T-helper 1 cell treated with Interleukin-12 subunit alpha and Interleukin-12 subunit beta and Interleukin-4 antibody, amounts not matched to agents 30 μg/mL and 1 μg/mL, for 36 hours (primary cell): ENCODE measurements around the gene SELENOP.

Experiments used
- H3K27ac Mint-ChIP-seq: one replicate; pipeline ENCODE4 v1.8.0; 2021; ENCODE audit warnings: mild to moderate bottlenecking, mixed read lengths
- H3K27me3 Mint-ChIP-seq: one replicate; pipeline ENCODE4 v1.8.0; 2021; ENCODE audit warnings: low read depth, mixed read lengths
- H3K36me3 Mint-ChIP-seq: one replicate; pipeline ENCODE4 v1.8.0; 2021; ENCODE audit warnings: low read depth, mixed read lengths
- H3K4me1 Mint-ChIP-seq: one replicate; pipeline ENCODE4 v1.8.0; 2021; ENCODE audit warnings: low read depth, mixed read lengths
- H3K4me3 Mint-ChIP-seq: one replicate; pipeline ENCODE4 v1.8.0; 2021; ENCODE audit warnings: mild to moderate bottlenecking, moderate library complexity, mixed read lengths
- H3K9me3 Mint-ChIP-seq: one replicate; pipeline ENCODE4 v1.8.0; 2021; ENCODE audit warnings: mixed read lengths

SELENOP gene

DNA sequence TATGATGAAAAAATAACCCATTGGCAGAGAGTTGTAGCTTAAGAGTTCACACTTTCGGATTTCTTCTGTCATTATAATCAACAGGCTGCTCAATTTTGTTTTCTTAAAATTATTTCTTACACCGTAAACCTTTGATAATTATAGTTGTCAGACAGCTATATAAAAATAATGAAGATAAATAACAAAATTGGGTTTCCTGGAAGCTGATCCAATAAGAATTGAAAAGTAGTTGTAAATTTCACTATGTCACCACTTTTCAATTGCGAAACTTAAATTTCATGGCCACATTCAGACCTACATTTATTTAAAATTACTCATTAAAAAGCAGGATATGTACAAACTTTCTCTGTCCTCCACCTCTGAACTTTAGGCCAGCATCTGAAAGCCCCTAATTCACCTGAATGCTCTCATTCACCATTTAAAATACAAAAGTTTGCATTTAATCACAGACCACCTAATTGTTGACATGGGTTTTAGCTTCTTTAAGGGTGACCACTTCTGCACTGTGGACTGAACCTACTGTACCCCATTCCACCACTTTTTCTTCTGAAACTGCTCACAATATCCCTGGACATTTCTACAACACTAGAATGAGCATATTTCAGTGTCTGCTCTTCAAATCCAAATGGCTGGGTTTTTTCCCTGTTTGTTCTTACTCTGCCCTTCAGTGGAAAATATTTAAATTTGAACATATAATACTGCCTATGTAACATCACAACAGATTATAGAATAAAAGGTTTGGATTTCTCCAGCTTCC is 680 bp downstream of the SELENOP start:
- H3K27me3 Mint-ChIP-seq = no peaks in the 10 kb centered on the region
- no peak overlapping the region for H3K27ac Mint-ChIP-seq
- no peaks in the 10 kb centered on the region for H3K9me3 Mint-ChIP-seq
- H3K36me3 Mint-ChIP-seq = no peaks in the 10 kb centered on the region
- H3K4me3 Mint-ChIP-seq = no peak overlapping the region
- H3K4me1 Mint-ChIP-seq = no peaks in the 10 kb centered on the region

- no peaks in the 10 kb centered on the region for H3K36me3 Mint-ChIP-seq
- H3K27me3 Mint-ChIP-seq = no peaks in the 10 kb centered on the region
- H3K4me1 Mint-ChIP-seq = no peaks in the 10 kb centered on the region
- no peaks in the 10 kb centered on the region for H3K9me3 Mint-ChIP-seq
- H3K27ac Mint-ChIP-seq = no peak overlapping the region
- no peak overlapping the region for H3K4me3 Mint-ChIP-seq
These were observed 2.6 kb downstream of the SELENOP start for GRCh38 chr5:42808888-42809611.

DNA sequence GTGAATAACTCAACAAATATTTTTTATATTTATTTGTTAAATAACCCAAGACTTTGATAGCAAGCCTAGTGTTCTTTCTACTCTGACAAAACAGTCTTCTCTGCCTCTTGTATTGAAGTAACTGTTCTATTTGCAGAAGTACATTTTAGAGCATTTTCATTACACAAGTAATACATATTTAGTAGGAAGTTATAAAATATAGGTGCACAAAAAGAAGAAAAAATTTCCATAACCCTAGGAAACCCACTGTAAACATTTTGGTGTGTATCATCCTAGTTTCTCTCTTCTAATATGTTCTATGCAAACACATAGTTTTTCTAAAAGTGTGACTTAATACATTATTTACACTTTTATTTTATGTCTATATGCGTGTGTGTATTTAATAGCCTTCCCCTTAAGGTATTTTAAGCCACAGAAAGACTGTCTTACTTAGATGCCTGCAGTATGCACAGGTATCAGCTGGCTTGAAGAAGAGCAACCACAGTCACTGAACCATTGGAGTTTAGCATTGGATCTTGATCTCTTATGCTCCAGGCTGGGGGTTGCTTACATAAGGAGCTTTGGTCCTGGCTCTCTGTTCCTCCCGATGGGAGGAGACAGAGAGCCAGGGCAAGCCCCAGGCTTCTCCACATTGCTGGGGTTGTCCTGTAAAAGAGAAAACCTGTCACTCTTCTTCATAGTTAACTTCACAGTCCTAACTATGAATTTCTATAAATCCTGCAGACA is 3.8 kb downstream of the SELENOP start:
- Mint-ChIP-seq H3K9me3 (no peaks in the 10 kb centered on the region), H3K27ac (no peak overlapping the region), H3K4me1 (no peaks in the 10 kb centered on the region), H3K4me3 (no peak overlapping the region), H3K27me3 (no peaks in the 10 kb centered on the region), H3K36me3 (no peaks in the 10 kb centered on the region)

- no peak overlapping the region for H3K4me3 Mint-ChIP-seq
- H3K36me3 Mint-ChIP-seq = no peaks in the 10 kb centered on the region
- no peak overlapping the region for H3K27ac Mint-ChIP-seq
- no peaks in the 10 kb centered on the region for H3K9me3 Mint-ChIP-seq
- H3K4me1 Mint-ChIP-seq = no peaks in the 10 kb centered on the region
- no peaks in the 10 kb centered on the region for H3K27me3 Mint-ChIP-seq
These were observed 4.9 kb downstream of the SELENOP start for GRCh38 chr5:42806701-42807262.

DNA sequence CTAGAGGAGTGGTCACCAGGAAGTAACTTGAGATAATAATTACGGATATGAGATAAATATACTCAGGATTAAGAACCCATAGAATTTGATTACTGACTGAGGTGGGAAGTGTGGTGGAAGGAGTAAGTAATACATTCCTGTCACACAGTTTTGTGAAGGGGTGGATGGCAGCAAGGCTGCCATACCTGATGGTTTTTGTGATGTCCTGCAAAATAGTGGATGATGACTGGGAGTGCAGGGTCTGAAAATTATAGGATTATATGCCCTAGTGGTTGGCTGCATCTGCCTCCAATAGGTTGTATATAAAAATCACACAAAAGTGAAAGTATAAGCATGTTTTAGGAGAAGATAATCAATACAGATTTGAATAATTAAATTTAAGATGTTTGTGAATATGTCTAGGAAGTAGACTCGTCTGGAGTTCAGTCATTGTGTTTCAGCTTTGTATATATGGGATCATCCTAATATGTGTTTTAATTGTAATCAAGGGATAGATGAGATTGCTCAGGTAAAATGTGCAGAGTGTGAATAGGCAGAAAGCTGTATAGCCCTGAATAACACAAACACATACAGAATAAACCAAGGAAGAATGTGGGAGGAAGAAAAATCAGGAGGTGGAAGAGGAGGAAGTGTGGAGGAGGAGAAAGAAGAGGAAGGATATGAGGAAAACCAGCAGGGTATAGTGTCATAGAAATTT is 5.5 kb downstream of the SELENOP start:
- no peak overlapping the region for H3K4me3 Mint-ChIP-seq
- no peaks in the 10 kb centered on the region for H3K9me3 Mint-ChIP-seq
- H3K4me1 Mint-ChIP-seq = no peaks in the 10 kb centered on the region
- H3K36me3 Mint-ChIP-seq = no peaks in the 10 kb centered on the region
- H3K27me3 Mint-ChIP-seq = no peaks in the 10 kb centered on the region
- H3K27ac Mint-ChIP-seq = no peak overlapping the region

GRCh38 chr5:42804717-42805339 is 6.9 kb downstream of the SELENOP start:
- Mint-ChIP-seq H3K27ac (no peak overlapping the region), H3K4me1 (no peaks in the 10 kb centered on the region), H3K36me3 (no peaks in the 10 kb centered on the region), H3K27me3 (no peaks in the 10 kb centered on the region), H3K4me3 (no peak overlapping the region), H3K9me3 (no peaks in the 10 kb centered on the region)

DNA sequence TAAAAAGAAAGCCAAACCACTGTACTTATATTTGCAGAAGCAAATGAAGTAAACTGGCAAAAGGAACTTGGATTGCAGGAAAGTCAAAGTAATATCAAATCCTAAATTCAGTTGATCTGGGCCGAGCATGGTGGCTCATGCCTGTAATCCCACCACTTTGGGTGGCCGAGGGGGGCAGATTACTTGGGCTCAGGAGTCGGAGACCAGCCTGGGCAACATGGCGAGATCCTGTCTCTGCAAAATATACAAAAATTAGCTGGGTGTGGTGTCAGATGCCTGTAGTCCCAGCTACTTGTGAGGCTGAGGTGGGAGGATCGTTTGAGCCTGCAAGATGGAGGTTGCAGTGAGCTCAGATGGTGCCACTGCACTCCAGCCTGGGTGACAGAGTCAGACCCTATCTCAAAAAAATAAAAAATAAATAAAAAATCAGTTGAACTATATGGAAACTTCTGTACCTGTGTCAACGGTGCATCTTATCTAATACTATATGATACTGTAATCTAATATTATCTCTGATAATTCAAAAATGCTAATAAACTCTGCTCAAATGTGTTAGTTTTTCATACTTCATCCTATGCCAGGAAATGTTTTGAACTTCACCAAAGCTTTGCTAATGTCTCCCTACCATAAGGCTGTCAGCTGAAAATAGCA is 10.1 kb downstream of the SELENOP start:
- Mint-ChIP-seq H3K9me3 (peaks cover 4% of the 10 kb centered on the region), H3K36me3 (no peaks in the 10 kb centered on the region), H3K27ac (no peak overlapping the region), H3K4me3 (no peak overlapping the region), H3K4me1 (no peaks in the 10 kb centered on the region), H3K27me3 (no peaks in the 10 kb centered on the region)

- H3K27ac Mint-ChIP-seq = no peak overlapping the region
- no peaks in the 10 kb centered on the region for H3K27me3 Mint-ChIP-seq
- no peaks in the 10 kb centered on the region for H3K4me1 Mint-ChIP-seq
- no peak overlapping the region for H3K4me3 Mint-ChIP-seq
- H3K36me3 Mint-ChIP-seq = no peaks in the 10 kb centered on the region
- peaks cover 4% of the 10 kb centered on the region for H3K9me3 Mint-ChIP-seq
These were observed 10.9 kb downstream of the SELENOP start for GRCh38 chr5:42800748-42801330.

GRCh38 chr5:42799668-42800114 is 12.0 kb downstream of the SELENOP start:
- no peaks in the 10 kb centered on the region for H3K4me1 Mint-ChIP-seq
- H3K27me3 Mint-ChIP-seq = no peaks in the 10 kb centered on the region
- peaks cover 5% of the 10 kb centered on the region for H3K9me3 Mint-ChIP-seq
- H3K4me3 Mint-ChIP-seq = no peak overlapping the region
- H3K27ac Mint-ChIP-seq = no peak overlapping the region
- H3K36me3 Mint-ChIP-seq = no peaks in the 10 kb centered on the region

DNA sequence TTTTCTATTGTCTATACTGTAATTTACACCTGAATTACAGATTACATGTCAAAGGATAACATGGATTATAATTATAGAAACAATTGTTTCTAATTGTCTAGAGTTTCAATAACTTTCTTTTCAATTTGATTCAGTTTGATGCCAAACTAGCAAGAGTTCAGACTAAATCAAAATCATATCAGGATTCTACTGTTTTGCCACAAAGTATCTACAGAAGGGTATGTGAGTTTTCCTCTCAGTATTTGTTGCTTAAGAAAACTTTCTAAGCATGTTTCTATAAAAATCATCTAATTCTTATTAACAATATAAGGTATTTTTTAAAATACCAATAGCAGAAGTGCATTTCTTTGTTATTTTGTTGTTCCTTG is 12.5 kb downstream of the SELENOP start:
- Mint-ChIP-seq H3K4me3 (no peak overlapping the region), H3K36me3 (no peaks in the 10 kb centered on the region), H3K9me3 (peaks cover 9% of the 10 kb centered on the region), H3K4me1 (no peaks in the 10 kb centered on the region), H3K27me3 (no peaks in the 10 kb centered on the region), H3K27ac (no peak overlapping the region)

GRCh38 chr5:42798284-42799240 is 13.1 kb downstream of the SELENOP start:
- Mint-ChIP-seq H3K4me3 (no peak overlapping the region), H3K27me3 (no peaks in the 10 kb centered on the region), H3K27ac (no peak overlapping the region), H3K4me1 (no peaks in the 10 kb centered on the region), H3K9me3 (peaks cover 9% of the 10 kb centered on the region), H3K36me3 (no peaks in the 10 kb centered on the region)

GRCh38 chr5:42791151-42791550 is 20.5 kb downstream of the SELENOP start:
- peaks cover 26% of the 10 kb centered on the region for H3K9me3 Mint-ChIP-seq
- no peak overlapping the region for H3K4me3 Mint-ChIP-seq
- H3K27me3 Mint-ChIP-seq = no peaks in the 10 kb centered on the region
- H3K4me1 Mint-ChIP-seq = no peaks in the 10 kb centered on the region
- H3K36me3 Mint-ChIP-seq = no peaks in the 10 kb centered on the region
- no peak overlapping the region for H3K27ac Mint-ChIP-seq
